ENCODE data around the gene STARD13.

DNA sequence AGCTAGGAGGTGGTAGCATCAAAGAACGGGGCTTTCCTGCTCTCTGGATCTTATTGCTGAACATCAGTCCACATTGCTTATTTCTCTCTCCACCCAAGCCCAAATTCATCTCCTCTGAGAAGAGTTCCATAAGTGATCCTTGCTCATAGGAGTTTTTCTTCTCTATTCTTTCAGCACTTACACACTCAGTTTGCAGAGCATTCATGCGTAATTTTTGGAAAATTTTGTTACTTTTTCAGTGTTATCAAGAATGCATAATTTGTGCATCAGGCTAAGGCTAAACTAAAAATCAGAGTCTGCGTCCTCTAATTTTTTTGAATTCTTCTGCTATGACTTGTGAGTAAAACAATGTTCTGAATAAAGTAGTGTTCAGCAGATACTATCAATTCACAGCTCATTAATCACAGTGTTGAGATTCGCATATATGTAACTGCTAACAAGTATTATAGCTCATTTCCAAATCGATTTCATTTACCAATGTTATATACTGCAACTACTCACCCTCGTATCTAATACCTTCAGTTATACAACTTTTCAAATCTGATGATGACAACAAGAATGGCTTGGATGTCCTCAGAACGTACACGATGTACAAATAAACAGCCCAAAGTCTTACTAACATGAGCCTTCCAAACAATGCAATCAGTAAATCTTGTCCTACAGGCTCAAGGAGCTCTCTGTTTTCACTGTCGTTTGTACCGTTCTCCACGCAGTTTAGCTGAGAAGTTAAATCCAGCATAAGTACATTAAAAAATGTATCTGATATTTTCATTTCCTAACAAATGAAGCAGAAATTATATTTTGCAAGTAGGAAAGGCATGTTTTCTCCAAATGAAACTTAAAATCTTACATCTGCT lies 36.4 kb upstream of the STARD13 start:
- no peak for TF ChIP-seq CTCF (conservative IDR thresholded peaks at IDR 0.05; ENCODE audit: low read length)
- TF ChIP-seq EZH2phosphoT487 (IDR thresholded peaks at IDR 0.05; ENCODE audit: borderline replicate concordance, low read depth, low read length): no peak

Measured in OCI-LY7 (cell line).